GM15510 (cell line): ENCODE measurements around the gene TSNAX.

Source experiments
- POLR2A ChIP-seq: IDR thresholded peaks from 3 replicates; pipeline ENCODE4 v1.6.1; 2011; ENCODE audit warnings: borderline replicate concordance; ENCODE audit not compliant: insufficient read length; ENCODE audit errors: extremely low read depth

Gene TSNAX

DNA sequence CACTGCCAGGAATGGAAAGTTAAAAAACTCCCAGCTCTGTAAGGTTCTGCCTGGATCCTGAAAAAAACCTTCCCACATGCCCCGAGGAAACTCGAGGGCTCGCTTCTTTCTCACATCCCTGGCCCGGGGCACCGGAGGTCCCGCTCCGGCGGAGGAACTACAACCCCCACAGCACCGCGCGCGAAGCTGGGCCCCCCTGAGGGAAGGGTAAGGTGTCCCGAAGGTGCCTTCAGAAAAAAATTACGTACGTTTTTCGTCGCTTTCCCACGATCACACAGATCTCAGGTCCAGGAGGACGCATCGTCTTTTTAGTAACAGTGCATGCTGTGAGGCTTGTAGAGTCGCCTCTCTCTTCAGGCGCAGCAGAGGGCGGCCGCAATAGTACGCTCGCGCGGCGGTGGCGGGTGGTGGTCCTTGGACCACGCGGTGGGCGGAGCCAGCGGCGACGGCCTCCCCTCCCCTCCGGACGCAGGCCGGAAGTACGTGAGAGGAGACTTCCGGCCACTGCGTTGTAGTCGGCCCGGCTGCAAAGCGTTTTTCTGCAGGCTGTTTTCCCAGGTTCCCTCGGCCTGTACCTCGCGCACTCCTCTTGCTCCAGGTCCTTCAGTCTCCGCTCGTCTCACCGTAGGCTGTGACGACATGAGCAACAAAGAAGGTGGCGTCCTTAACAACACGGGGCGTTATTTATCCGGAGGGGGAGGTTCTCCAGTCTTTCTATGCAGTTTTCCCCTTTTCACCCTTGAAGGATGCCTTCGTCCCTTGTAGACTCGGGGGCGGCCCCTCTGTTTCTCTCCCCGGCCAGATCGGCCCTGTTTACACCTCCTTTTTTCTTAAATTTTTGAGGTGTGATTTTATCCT lies at the start of gene TSNAX:
Gene TSNAX (plus strand): TSS at position 498 of the 858 bp plus-strand sequence. CDS start 142 bp downstream, at position 640.
- peak; percentile 80 for TF ChIP-seq POLR2A

DNA sequence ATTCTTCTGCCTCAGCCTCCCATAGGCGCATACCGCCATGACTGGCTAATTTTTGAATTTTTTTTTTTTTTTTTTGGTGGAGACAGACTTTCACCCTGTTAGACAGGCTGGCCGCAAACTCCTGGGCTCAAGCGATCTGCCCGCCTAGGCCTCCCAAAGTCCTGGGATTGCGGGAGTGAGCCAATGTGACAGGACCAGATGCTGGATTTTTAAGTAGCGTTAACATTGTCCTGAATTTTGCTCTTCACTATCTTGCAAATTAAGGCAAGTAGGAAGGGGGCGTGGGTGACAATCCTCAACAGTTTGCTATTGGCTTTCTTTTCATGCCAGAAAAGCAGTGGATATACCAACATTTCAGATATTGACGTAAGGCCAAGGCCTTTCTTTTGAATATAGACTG lies 49.7 kb upstream of the TSNAX start:
- TF ChIP-seq POLR2A = no peak

DNA sequence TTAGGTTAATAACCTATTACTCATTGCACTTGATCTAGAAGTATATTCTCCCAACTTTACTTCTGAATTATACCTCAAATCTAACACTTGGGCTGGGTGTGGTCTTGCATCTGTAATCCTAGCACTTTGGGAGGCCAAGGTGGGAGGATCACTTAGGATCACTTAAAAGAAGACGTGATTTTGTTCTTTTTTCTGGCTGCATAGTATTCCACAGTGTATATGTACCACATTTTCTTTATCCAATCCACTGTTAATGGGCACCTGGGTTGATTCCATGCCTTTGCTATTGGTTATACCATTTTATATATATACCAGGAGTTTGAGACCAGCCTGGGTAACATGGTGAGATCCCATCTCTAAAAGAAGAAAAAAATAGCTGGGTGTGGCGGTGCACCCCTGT lies 48.5 kb upstream of the TSNAX start:
- no peak for TF ChIP-seq POLR2A

GRCh38 chr1:231481289-231481688 lies 47.2 kb upstream of the TSNAX start:
- no peak for TF ChIP-seq POLR2A

GRCh38 chr1:231485029-231485784 lies 43.3 kb upstream of the TSNAX start:
- no peak for TF ChIP-seq POLR2A

GRCh38 chr1:231487019-231487418 lies 41.5 kb upstream of the TSNAX start:
- TF ChIP-seq POLR2A = no peak

- TF ChIP-seq POLR2A = no peak
These were observed 40.6 kb upstream of the TSNAX start for GRCh38 chr1:231487910-231488309.

DNA sequence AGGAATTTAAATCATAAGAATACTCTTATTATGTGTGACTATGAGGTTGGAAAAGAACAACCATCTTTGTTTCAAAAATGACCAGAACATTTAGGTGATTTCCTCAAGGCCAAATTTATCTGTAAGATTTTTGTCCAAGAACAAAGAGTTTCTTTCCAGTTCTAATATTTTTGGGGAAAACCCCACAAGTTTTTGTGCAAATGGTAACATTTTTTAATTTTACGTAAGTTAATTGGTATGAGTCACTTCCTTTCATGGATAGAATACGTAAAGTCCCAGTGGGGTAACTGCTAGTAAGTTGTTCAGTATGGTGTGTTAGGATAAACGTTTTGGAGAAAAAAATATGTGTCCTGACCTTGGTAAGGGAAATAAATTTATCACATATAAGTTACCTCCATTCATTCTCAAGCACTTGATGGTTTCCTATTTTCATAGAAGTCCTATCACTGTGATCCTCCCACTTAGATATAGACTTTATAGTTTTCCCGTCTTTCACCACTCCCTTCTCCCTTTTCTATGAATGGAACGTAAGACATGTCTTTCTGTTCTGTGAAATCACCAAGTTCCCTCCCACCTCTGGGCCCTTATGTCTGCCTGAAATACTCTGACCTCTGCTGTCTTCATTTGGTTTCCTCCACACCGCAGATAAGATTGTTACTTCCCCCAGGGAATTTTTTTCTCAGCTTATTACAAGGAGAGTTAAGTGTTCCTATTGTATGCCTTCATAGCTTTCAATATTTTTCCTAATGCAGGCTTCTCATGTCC lies 34.9 kb upstream of the TSNAX start:
- no peak for TF ChIP-seq POLR2A

DNA sequence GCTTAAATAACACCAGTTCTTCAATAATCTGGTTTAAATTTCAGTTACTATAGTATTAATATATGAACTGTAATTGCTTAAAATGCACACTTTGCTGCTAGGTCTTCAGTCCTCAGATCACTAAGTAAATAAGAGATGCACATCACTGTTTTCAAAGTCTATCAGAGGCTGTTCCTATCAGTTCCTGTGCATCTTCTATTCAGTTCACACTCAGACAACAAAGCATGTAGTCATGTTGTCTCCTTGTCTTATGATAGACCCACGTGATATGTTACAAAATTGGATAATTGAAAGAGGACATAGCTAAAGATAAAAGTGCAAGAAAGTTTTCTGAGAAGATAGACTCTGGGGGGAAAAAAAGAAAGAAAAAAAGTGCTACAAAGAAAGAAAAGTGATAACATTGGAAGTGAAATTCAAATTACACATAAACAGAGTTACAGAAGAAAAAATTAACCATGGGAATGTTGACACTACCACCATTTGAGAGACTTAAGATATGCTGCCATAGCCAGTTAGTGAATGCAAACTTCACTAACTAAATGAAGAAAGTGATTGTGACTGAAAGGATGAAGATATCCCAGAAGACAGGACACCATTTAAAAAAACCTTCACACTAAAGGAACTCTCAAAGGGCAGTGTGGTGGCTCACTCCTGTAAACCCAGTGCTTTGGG lies 33.9 kb upstream of the TSNAX start:
- TF ChIP-seq POLR2A = no peak

DNA sequence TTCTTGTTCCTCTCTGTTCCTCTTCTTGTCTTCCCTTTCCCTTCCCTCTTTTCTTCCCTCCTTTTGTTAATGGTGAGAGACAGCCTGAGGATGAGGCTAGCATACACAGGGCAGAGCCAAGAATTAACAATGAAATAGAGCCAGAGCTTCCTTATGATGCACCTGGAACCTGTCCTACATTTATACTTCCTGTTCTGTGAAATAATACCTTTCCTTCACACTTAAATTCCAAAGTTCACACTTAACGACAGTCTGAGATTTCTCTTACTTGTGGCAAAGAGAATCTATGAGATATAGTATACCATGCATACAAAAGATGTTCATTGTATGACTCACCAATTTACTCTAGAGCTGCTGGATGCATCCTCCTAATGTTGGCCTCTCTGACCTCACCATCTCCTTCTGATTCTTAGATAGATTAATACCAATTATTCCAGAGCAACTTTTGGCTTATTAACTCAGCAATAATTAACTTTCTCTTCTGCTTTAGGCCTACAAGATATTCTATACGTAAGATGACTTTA lies 30.8 kb upstream of the TSNAX start:
- TF ChIP-seq POLR2A = no peak

DNA sequence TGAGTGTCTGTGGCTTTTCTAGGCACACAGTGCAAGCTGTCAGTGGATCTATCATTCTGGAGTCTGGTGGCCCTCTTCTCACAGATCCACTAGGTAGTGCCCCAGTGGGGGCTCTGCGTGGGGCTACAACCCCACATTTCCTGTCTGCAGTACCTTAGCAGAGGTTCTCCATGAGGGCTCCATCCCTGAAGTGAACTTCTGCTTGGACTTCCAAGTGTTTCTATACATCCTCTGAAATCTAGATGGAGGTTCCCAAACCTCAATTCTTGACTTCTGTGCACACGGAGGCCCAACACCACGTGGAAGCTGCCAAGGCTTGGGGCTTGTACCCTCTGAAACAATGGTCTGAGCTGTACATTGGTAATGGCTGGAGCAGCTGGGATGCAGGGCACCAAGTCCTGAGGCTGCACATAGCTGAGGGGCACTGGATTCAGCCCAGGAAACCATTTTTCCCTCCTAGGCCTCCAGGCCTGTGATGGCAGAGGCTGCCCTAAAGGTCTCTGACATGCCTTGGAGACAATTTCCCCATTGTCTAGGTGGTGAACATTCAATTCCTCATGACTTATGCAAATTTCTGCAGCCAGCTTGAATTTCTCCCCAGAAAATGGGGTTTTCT lies 29.2 kb upstream of the TSNAX start:
- TF ChIP-seq POLR2A = no peak

DNA sequence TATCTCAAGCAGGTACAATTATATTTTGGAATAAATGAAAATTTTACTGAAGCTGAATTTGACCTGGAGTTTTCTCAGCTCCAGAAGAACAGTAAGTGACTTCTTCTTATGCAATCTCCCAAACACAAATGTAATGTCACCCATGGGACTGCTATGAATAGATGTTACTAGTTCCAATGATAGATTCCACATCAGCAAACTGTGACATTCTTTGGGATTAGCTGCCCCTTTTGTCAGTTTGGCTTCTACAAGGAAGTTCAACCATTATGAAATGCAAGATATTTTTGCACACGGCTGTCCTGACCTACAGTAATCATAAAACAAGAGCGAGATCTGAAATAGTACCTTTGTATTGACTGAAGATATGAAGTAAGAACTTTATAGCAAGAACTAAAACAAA lies 27.8 kb upstream of the TSNAX start:
- no peak for TF ChIP-seq POLR2A

DNA sequence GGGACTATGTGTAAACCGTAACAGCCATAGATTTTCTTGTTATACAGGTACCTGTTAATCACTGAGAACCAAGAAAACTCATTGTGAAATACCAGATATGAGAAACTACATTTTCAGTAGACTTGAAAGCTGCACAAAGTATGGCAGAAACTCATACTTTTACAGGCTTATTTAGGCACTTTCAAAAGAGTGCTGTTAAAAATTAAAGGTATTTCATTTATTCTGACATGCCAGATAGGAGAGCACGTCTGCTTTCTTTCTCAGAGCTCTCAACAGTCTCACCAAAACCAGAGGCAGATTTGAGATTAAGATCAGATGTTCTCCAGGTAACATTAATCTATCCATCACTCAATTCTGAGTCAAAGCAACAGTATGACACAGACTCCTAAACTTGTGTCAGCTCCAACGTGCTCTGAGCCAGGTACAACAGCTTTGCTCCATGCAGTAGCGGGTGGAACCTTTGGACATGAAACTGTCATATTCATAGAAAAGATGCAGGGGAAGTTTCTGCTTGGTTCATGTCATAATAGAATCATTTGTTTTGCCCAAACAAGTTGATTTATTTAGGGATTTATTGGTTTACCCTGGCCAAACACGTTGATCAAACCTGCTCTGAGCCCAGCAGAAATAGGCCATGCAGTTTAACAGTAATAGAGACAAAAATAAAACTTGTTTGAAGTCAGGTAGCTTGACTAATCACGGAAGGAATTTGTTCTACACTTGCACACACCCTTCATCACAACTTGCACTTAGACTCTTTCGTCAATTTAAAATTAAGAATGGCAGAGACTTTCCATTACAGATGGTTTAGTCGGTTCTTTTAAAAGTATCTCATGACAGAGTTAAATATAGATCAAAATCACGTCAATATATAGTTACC lies 20.8 kb upstream of the TSNAX start:
- no peak for TF ChIP-seq POLR2A
